Measurements from ENCODE around the gene PTPRD. TPM values are rescaled to one million over a fixed set of nuclear protein-coding genes. Genes with fewer than 3 reads are reported as not detected.

PTPRD gene
- total RNA-seq, 1 experiment from 2014 or later: 32.5 TPM

DNA sequence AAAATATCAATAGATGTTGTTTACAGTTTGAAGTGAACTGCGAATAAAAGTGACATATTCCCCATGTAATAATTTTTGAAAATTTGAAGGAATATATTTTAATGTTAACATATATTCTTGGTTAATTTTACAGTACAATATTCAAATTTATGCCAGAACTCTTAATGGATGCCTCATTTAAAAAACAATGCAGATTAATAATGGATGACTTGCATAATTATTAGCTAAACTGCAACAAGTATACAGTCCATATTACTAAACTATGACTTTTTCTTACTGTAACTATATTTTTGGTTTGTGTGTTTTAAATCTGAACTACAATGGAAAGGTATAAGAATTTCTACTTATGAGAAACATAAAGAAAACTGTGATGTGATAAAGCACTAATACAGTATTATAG, 1390.1 kb downstream of the PTPRD start:
- no peak overlapping the region for H3K56ac ChIP-seq (ENCODE audit: insufficient read length, low read depth, low read length)
- H3K79me2 ChIP-seq (ENCODE audit: insufficient read depth, low read length): no peaks in the 10 kb centered on the region
- no peaks in the 10 kb centered on the region for H3K9me3 ChIP-seq (ENCODE audit: control insufficient read depth, low read depth, low read length)
- H2BK120ac ChIP-seq (ENCODE audit: low read depth, low read length, poor library complexity, severe bottlenecking): no peak overlapping the region
- H3K27ac ChIP-seq (ENCODE audit: insufficient read length, low read depth, low read length): no peak overlapping the region
- H2BK12ac ChIP-seq (ENCODE audit: insufficient read length, low read depth, low read length): no peak overlapping the region
- TF ChIP-seq, protein P1, sequence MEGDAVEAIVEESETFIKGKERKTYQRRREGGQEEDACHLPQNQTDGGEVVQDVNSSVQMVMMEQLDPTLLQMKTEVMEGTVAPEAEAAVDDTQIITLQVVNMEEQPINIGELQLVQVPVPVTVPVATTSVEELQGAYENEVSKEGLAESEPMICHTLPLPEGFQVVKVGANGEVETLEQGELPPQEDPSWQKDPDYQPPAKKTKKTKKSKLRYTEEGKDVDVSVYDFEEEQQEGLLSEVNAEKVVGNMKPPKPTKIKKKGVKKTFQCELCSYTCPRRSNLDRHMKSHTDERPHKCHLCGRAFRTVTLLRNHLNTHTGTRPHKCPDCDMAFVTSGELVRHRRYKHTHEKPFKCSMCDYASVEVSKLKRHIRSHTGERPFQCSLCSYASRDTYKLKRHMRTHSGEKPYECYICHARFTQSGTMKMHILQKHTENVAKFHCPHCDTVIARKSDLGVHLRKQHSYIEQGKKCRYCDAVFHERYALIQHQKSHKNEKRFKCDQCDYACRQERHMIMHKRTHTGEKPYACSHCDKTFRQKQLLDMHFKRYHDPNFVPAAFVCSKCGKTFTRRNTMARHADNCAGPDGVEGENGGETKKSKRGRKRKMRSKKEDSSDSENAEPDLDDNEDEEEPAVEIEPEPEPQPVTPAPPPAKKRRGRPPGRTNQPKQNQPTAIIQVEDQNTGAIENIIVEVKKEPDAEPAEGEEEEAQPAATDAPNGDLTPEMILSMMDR (conservative IDR thresholded peaks at IDR 0.05): no peak
- H2BK15ac ChIP-seq (ENCODE audit: low read depth, low read length): no peak overlapping the region
- Mint-ChIP-seq H3K36me3 (ENCODE audit: insufficient read depth in 1 of 3, low read depth in 3 of 3) (no peaks in the 10 kb centered on the region), H3K4me3 (no peak overlapping the region), H3K4me1 (no peaks in the 10 kb centered on the region), H3K27ac (no peak overlapping the region), H3K27me3 (ENCODE audit: low read depth) (no peaks in the 10 kb centered on the region), H3K9me3 (no peaks in the 10 kb centered on the region)
- H3K4me2 ChIP-seq (ENCODE audit: insufficient read depth, insufficient read length, low read length): no peak overlapping the region
- H3K27me3 ChIP-seq (ENCODE audit: insufficient read depth, low read length): no peaks in the 10 kb centered on the region
- H3T11ph ChIP-seq (ENCODE audit: low read length): no peak overlapping the region
- no peaks in the 10 kb centered on the region for H3K4me1 ChIP-seq (ENCODE audit: insufficient read depth, low read length)
- H3K14ac ChIP-seq (ENCODE audit: insufficient read depth, low read length): no peak overlapping the region
- H4K5ac ChIP-seq (ENCODE audit: insufficient read length, low read depth, low read length): no peak overlapping the region
- H2BK5ac ChIP-seq (ENCODE audit: insufficient read length, low read length): no peak overlapping the region
- no peak overlapping the region for H2BK20ac ChIP-seq (ENCODE audit: low read depth, low read length, poor library complexity, severe bottlenecking)
- H3K9ac ChIP-seq (ENCODE audit: extremely low read depth, insufficient read length, low read length): no peak overlapping the region
- no CpG with 5 or more reads among the region's 1 CpG for WGBS (ENCODE audit: extremely low coverage, insufficient read length, low lambda C conversion rate)
- H3K23me2 ChIP-seq (ENCODE audit: insufficient read length, low read depth, low read length, poor library complexity, severe bottlenecking): no peaks in the 10 kb centered on the region
- DNase-seq: no peak
- H3K23ac ChIP-seq (ENCODE audit: insufficient read length, low read depth, low read length): no peak overlapping the region
- H4K20me1 ChIP-seq (ENCODE audit: control insufficient read depth, insufficient read depth, insufficient read length): no peaks in the 10 kb centered on the region
- no peak overlapping the region for H2AFZ ChIP-seq (ENCODE audit: low read length)
- no peak overlapping the region for H2AK5ac ChIP-seq (ENCODE audit: insufficient read length, low read length)
- no peak overlapping the region for H3K4ac ChIP-seq (ENCODE audit: low read depth, low read length)
- H4K91ac ChIP-seq (ENCODE audit: insufficient read length, low read depth, low read length): no peak overlapping the region
- H3K79me1 ChIP-seq (ENCODE audit: insufficient read depth, low read depth, low read length, poor library complexity, severe bottlenecking): no peaks in the 10 kb centered on the region
- H3K18ac ChIP-seq (ENCODE audit: insufficient read length, low read depth, low read length): no peak overlapping the region
- H4K8ac ChIP-seq (replicated peaks; ENCODE audit: insufficient read length, low read depth, low read length): no peak overlapping the region

Measured in H9 (cell line).